ENCODE measurements around the gene PLAU.
"Not testable (repeated sequence)": the region's sequence is repeated elsewhere in the genome, so short reads cannot be mapped to it uniquely, and the experiment has no call there.

Gene PLAU

DNA sequence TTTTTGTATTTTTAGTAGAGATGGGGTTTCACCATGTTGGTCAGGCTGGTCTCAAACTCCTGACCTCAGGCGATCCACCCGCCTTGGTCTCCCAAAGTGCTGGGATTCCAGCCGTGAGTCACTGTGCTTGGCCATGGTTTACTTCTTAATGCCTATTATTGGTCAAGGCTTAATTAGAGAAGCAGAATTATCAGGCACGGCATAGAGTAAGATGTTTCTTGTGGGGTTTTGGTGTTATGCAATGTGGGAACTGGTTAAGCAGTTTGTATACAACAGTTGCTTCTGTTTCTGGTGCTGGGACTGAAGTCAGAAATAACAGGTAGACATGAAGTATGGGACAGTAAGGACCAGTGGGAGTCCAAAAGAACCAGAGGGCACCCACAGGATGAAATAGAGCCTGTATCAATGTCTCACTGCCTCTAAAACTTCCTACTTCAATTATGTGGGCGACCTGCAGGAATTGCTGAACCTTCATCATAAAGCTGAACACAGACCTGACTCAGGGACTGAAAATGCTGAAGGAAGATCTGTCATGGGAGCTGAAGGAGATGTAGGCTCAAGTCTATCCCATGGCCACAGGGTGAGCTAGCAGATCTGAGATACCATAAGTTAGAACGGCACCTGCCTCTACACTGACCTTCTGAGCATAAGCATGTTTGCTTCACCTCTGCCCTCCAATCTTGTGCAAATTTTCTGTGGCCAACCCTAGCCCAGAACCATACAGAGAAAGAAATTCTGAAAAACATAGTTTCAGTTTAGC is 48.7 kb downstream of the PLAU start:
- no peak for DNase-seq

DNA sequence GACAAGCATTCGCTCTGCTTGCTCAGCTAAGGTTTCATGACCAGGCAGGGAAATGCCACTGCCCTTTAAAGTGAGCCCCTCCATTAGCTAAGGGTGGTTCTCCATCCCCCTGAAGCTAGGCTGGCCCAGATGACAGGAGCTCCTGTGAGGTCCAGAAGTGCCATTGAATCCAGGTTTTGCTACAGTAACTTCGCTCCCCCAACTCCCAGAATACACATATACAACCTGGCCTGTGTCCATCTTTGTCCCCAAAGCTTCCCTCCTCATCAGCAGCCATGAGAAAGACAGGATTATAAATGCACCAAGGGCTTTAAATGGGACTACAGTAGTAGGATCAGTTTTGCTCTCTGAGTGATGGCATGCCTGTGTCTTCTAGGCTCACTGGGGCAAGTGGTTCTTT is 51.5 kb downstream of the PLAU start:
- DNase-seq = no peak

DNA sequence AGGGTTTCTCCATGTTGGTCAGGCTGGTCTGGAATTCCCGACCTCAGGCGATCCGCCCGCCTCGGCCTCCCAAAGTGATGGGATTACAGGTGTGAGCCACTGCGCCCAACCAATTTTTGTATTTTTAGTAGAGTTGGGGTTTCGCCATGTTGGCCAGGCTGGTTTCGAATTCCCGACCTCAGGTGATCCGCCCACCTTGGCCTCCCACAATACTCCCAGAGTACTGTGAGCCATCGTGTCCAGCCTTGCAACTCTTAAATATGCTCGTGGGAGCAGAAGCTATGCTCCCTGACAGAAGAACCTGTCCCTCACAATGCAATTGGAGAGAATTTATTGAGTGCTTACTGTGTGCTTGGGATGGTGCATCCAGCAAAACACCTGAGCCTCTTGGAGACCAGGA is 52.6 kb downstream of the PLAU start:
- not testable (repeated sequence) for DNase-seq

DNA sequence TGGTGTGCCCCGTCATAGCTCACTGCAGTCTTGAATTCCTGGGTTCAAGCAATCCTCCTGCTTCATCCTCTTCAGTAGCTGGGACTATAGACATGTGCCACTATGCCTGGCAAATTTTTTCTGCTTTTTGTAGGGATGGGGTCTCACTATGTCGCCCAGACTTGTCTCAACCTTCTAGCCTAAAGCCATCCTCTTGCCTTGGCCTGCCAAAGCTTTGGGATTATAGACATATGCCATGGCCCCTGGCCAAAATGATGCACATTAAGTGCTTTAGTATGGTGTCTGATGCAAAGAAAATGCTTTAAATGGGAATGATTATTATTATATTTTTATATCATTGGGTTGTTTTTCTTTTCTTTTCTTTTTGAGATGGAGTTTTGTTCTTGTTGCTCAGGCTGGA is 53.8 kb downstream of the PLAU start:
- DNase-seq = no peak

DNA sequence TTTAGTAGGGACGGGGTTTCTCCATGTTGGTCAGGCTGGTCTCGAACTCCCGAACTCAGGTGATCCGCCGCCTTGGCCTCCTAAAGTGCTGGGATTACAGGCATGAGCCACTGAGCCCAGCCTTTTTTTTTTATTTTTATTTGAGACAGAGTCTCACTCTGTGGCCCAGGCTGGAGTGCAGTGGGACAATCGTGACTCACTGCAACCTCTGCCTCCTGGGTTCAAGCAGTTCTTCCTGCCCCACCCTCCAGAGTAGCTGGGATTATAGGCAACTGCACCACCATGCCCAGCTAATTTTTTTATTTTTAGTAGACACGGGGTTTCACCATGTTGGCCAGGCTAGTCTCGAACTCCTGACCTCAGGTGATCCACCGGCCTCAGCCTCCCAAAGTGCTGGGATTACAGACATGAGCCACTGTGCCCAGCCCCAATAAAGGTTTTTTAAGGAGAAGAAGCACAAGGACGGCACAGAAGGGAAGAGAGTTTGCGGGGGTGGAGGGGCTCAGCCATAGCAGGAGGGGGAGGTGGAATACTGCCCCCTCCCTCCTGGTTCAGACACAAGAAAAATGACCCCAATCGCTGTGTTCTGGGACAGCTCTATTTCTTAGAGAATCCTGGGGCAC is 54.4 kb downstream of the PLAU start:
- DNase-seq = not testable (repeated sequence)

DNA sequence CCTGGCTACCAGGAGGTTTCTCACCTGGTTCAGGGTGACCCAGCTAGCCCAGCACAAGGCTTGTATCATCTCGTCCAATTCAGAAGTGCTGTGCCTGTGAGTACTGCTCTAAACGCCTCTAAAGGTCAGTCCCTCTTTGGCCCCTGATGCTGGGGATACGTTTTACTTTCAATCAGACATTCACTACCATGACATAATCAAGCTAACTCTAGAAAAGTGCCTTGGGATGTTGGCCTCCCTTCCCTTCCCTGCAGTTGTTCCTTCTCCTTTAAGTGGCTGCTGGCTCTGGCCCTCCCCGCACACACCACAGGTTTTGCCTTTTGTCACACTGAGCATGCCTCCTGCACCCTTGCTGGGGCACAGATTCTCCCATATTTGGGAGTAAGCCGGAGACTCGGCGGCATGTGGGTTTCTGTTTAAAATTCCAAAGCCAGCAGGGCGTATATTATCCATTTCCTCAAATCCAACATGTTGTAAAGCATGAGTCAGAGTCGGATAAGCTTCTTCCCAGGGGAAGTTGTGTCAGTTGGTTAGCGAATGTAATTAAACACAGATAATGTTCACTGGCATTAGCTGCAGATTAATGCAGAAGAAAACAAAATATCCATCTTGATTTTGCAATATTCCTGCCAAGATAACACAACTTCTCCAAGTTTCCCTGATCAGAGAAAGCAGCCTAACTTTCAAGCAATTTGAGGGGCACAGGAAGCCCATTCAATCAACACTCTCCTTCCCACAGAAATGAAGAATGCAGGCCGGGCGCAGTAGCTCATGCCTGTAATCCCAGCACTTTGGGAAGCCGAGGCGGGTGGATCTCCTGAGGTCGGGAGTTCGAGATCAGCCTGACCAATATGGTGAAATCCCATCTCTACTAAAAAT is 55.2 kb downstream of the PLAU start:
- DNase-seq = no peak

DNA sequence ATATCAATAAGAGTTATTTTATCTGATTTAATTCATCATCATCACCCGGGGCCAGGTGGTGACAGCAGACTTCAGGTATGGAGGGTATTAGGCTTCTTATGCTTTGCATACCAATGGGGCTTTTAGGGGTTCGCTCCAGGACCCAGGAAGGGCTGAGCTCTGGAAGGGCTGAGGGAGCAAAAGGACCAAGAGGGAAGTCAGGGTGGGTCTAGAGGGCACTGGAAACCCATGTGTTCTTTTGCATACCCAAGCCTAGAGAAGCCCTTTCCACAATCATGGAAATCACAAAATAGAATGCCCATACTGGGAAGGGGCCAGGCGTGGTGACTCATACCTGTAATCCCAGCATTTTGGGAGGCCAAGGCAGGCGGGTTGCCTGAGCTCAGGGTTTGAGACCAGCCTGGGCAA is 56.1 kb downstream of the PLAU start:
- DNase-seq = no peak

Data from CD4-positive, alpha-beta T cell treated with Interleukin-4 for 4 hours (primary cell).